ENCODE data around the gene CPA4.

- no peak for TF ChIP-seq CTCF (IDR thresholded peaks at IDR 0.05)
- TF ChIP-seq POLR2A (IDR thresholded peaks at IDR 0.05): no peak
These were observed 54.0 kb downstream of the CPA4 start for GRCh38 chr7:130346941-130347340.
